ENCODE measurements around the gene AGBL2. TPM values are rescaled to one million over a fixed set of nuclear protein-coding genes. Genes with fewer than 3 reads are reported as not detected.
"Not testable (repeated sequence)": the region's sequence is repeated elsewhere in the genome, so short reads cannot be mapped to it uniquely, and the experiment has no call there.

Gene AGBL2
- total RNA-seq, 1 donor from 2014 or later: 0.35 TPM

- DNase-seq (no peak), ATAC-seq (ENCODE audit: poor library complexity) (no peak)
- intact Hi-C loops (cut with DNase I): loop anchor here (10.0 kb wide), 1 partner anchor 66 kb away; the partner anchor contains the start of gene MTCH2
These were observed 3.9 kb downstream of the AGBL2 start for GRCh38 chr11:47711225-47711624.

GRCh38 chr11:47707275-47707786 lies 7.8 kb downstream of the AGBL2 start:
- ATAC-seq (ENCODE audit: poor library complexity); DNase-seq; intact Hi-C loops (cut with DNase I): not testable (repeated sequence)

- ATAC-seq (ENCODE audit: poor library complexity) (no peak), DNase-seq (no peak)
- intact Hi-C loops (cut with DNase I): no loop called here
These were observed 9.4 kb downstream of the AGBL2 start for GRCh38 chr11:47705721-47706120.

GRCh38 chr11:47691979-47692378 lies 23.2 kb downstream of the AGBL2 start:
- intact Hi-C loops (cut with DNase I): no loop called here
- ATAC-seq (ENCODE audit: poor library complexity) (no peak), DNase-seq (no peak)

GRCh38 chr11:47689480-47689879 lies 25.7 kb downstream of the AGBL2 start:
- ATAC-seq (ENCODE audit: poor library complexity): no peak
- intact Hi-C loops (cut with DNase I): no loop called here
- DNase-seq: no peak

GRCh38 chr11:47688991-47689390 lies 26.2 kb downstream of the AGBL2 start:
- intact Hi-C loops (cut with DNase I): no loop called here
- no peak for DNase-seq
- ATAC-seq (ENCODE audit: poor library complexity): no peak

- ATAC-seq (ENCODE audit: poor library complexity) (no peak), DNase-seq (no peak)
- intact Hi-C loops (cut with DNase I): no loop called here
These were observed 27.1 kb downstream of the AGBL2 start for GRCh38 chr11:47688111-47688510.

- intact Hi-C loops (cut with DNase I); DNase-seq; ATAC-seq (ENCODE audit: poor library complexity): not testable (repeated sequence)
These were observed 28.5 kb downstream of the AGBL2 start for GRCh38 chr11:47686704-47687103.

- ATAC-seq (ENCODE audit: poor library complexity) (no peak), DNase-seq (no peak)
- intact Hi-C loops (cut with DNase I): no loop called here
These were observed 29.0 kb downstream of the AGBL2 start for GRCh38 chr11:47686151-47686550.

GRCh38 chr11:47675851-47676250 lies 39.3 kb downstream of the AGBL2 start:
- intact Hi-C loops (cut with DNase I): no loop called here
- DNase-seq (no peak), ATAC-seq (ENCODE audit: poor library complexity) (no peak)

GRCh38 chr11:47672283-47672730 lies 42.9 kb downstream of the AGBL2 start:
- no peak for ATAC-seq (ENCODE audit: poor library complexity)
- intact Hi-C loops (cut with DNase I): no loop called here

GRCh38 chr11:47669856-47670255 lies 45.3 kb downstream of the AGBL2 start:
- intact Hi-C loops (cut with DNase I): no loop called here
- ATAC-seq (ENCODE audit: poor library complexity) (no peak), DNase-seq (no peak)

More at GRCh38 chr11:47672283-47672730, 42.9 kb downstream of the AGBL2 start:
- DNase-seq: no peak

GRCh38 chr11:47668665-47669064 lies 46.5 kb downstream of the AGBL2 start:
- DNase-seq (no peak), ATAC-seq (ENCODE audit: poor library complexity) (no peak)
- intact Hi-C loops (cut with DNase I): no loop called here

- no peak for ATAC-seq (ENCODE audit: poor library complexity)
- DNase-seq: no peak
These were observed 47.6 kb downstream of the AGBL2 start for GRCh38 chr11:47667555-47667954.

GRCh38 chr11:47667135-47667534 lies 48.0 kb downstream of the AGBL2 start:
- ATAC-seq (ENCODE audit: poor library complexity) (no peak), DNase-seq (no peak)
- intact Hi-C loops (cut with DNase I): no loop called here

More at GRCh38 chr11:47667555-47667954, 47.6 kb downstream of the AGBL2 start:
- intact Hi-C loops (cut with DNase I): no loop called here

GRCh38 chr11:47664936-47665335 lies 50.2 kb downstream of the AGBL2 start:
- intact Hi-C loops (cut with DNase I); DNase-seq; ATAC-seq (ENCODE audit: poor library complexity): not testable (repeated sequence)

- intact Hi-C loops (cut with DNase I): no loop called here
- ATAC-seq (ENCODE audit: poor library complexity) (no peak), DNase-seq (no peak)
These were observed 53.9 kb downstream of the AGBL2 start for GRCh38 chr11:47661245-47661644.

GRCh38 chr11:47659276-47659675 lies 55.9 kb downstream of the AGBL2 start:
- no peak for DNase-seq
- no peak for ATAC-seq (ENCODE audit: poor library complexity)
- intact Hi-C loops (cut with DNase I): no loop called here

- intact Hi-C loops (cut with DNase I): no loop called here
- no peak for ATAC-seq (ENCODE audit: poor library complexity)
- no peak for DNase-seq
These were observed 58.8 kb downstream of the AGBL2 start for GRCh38 chr11:47656260-47656885.

GRCh38 chr11:47651818-47652469 lies 63.2 kb downstream of the AGBL2 start:
- intact Hi-C loops (cut with DNase I): no loop called here
- DNase-seq: no peak
- no peak for ATAC-seq (ENCODE audit: poor library complexity)
